ENCODE results near the gene DYNLT4.
"Not testable (repeated sequence)": the region's sequence is repeated elsewhere in the genome, so short reads cannot be mapped to it uniquely, and the experiment has no call there.

The DYNLT4 gene

GRCh38 chr1:44828003-44828651 lies 21.0 kb upstream of the DYNLT4 start:
- no peak for DNase-seq

- DNase-seq = no peak
Observed at GRCh38 chr1:44827197-44828002, 20.2 kb upstream of the DYNLT4 start.

GRCh38 chr1:44826375-44827196 lies 19.4 kb upstream of the DYNLT4 start:
- no peak for DNase-seq

- DNase-seq = not testable (repeated sequence)
Observed at GRCh38 chr1:44824392-44824791, 17.2 kb upstream of the DYNLT4 start.

GRCh38 chr1:44822981-44823451 lies 15.9 kb upstream of the DYNLT4 start:
- DNase-seq = no peak

- DNase-seq = no peak
Observed at GRCh38 chr1:44822131-44822701, 15.1 kb upstream of the DYNLT4 start.

GRCh38 chr1:44821240-44821715 lies 14.1 kb upstream of the DYNLT4 start:
- DNase-seq = no peak

GRCh38 chr1:44820328-44821239 lies 13.4 kb upstream of the DYNLT4 start:
- DNase-seq = no peak

- peak; percentile 63 for DNase-seq
Observed at GRCh38 chr1:44819608-44820327, 12.6 kb upstream of the DYNLT4 start.

GRCh38 chr1:44819196-44819607 lies 12.1 kb upstream of the DYNLT4 start:
- DNase-seq = no peak

GRCh38 chr1:44817771-44818495 lies 10.8 kb upstream of the DYNLT4 start:
- DNase-seq = no peak

- no peak for DNase-seq
Observed at GRCh38 chr1:44817307-44817706, 10.2 kb upstream of the DYNLT4 start.

GRCh38 chr1:44815926-44816325 lies 8.8 kb upstream of the DYNLT4 start:
- not testable (repeated sequence) for DNase-seq

- no peak for DNase-seq
Observed at GRCh38 chr1:44812822-44813543, 5.8 kb upstream of the DYNLT4 start.

- no peak for DNase-seq
Observed at GRCh38 chr1:44811234-44811633, 4.1 kb upstream of the DYNLT4 start.

GRCh38 chr1:44810762-44811105 lies 3.6 kb upstream of the DYNLT4 start:
- not testable (repeated sequence) for DNase-seq

GRCh38 chr1:44810101-44810761 lies 3.1 kb upstream of the DYNLT4 start:
- DNase-seq = no peak

GRCh38 chr1:44808938-44809917 lies 2.1 kb upstream of the DYNLT4 start:
- DNase-seq = peak; percentile 81

All from activated T-cell treated with anti-CD3 and anti-CD28 coated beads for 4 hours (primary cell).